Measurements from ENCODE around the gene GALNT11.

GALNT11 gene

GRCh38 chr7:152120776-152121175 is 95.3 kb downstream of the GALNT11 start:
- DNase-seq: no peak

- DNase-seq: no peak
Observed at GRCh38 chr7:152121432-152121831, 96.0 kb downstream of the GALNT11 start.

- no peak for DNase-seq
Observed at GRCh38 chr7:152122540-152122939, 97.1 kb downstream of the GALNT11 start.

GRCh38 chr7:152126741-152127140 is 101.3 kb downstream of the GALNT11 start:
- no peak for DNase-seq

- DNase-seq: no peak
Observed at GRCh38 chr7:152127229-152127628, 101.8 kb downstream of the GALNT11 start.

- no peak for DNase-seq
Observed at GRCh38 chr7:152128252-152128651, 102.8 kb downstream of the GALNT11 start.

- DNase-seq: no peak
Observed at GRCh38 chr7:152128741-152129461, 103.4 kb downstream of the GALNT11 start.

GRCh38 chr7:152129682-152130081 is 104.2 kb downstream of the GALNT11 start:
- DNase-seq: no peak

GRCh38 chr7:152130658-152131590 is 105.5 kb downstream of the GALNT11 start:
- no peak for DNase-seq

- no peak for DNase-seq
Observed at GRCh38 chr7:152131981-152132494, 106.6 kb downstream of the GALNT11 start.

GRCh38 chr7:152132812-152133211 is 107.3 kb downstream of the GALNT11 start:
- no peak for DNase-seq

- DNase-seq: no peak
Observed at GRCh38 chr7:152133804-152134203, 108.3 kb downstream of the GALNT11 start.

- DNase-seq: no peak
Observed at GRCh38 chr7:152136686-152137085, 111.2 kb downstream of the GALNT11 start.

- peak; percentile 48 for DNase-seq
Observed at GRCh38 chr7:152137476-152138025, 112.1 kb downstream of the GALNT11 start.

GRCh38 chr7:152140067-152140466 is 114.6 kb downstream of the GALNT11 start:
- DNase-seq: no peak

- DNase-seq: no peak
Observed at GRCh38 chr7:152140560-152140959, 115.1 kb downstream of the GALNT11 start.

- no peak for DNase-seq
Observed at GRCh38 chr7:152142976-152143595, 117.6 kb downstream of the GALNT11 start.

GRCh38 chr7:152144557-152145245 is 119.2 kb downstream of the GALNT11 start:
- no peak for DNase-seq

GRCh38 chr7:152145853-152146466 is 120.5 kb downstream of the GALNT11 start:
- DNase-seq: peak; percentile 48

GRCh38 chr7:152148706-152149105 is 123.2 kb downstream of the GALNT11 start:
- no peak for DNase-seq

GRCh38 chr7:152149363-152149762 is 123.9 kb downstream of the GALNT11 start:
- no peak for DNase-seq

GRCh38 chr7:152152267-152152666 is 126.8 kb downstream of the GALNT11 start:
- DNase-seq: no peak

Measured in NCI-H69 (cell line).